GM21381 (cell line): Measurements from ENCODE around the gene CAPN8.
"Not testable (repeated sequence)": the region's sequence is repeated elsewhere in the genome, so short reads cannot be mapped to it uniquely, and the experiment has no call there.

Source experiments
- ATAC-seq: cut with Tn5 transposase; IDR thresholded peaks from one replicate; pipeline ENCODE4 v1.9.1; 2021; ENCODE audit warnings: mild to moderate bottlenecking, moderate library complexity; ENCODE audit not compliant: unreplicated experiment

Gene CAPN8

GRCh38 chr1:223534677-223535076 is 130.8 kb downstream of the CAPN8 start:
- no peak for ATAC-seq

GRCh38 chr1:223533708-223534107 is 131.8 kb downstream of the CAPN8 start:
- ATAC-seq, result no peak

GRCh38 chr1:223531742-223532341 is 133.7 kb downstream of the CAPN8 start:
- no peak for ATAC-seq

- ATAC-seq, result no peak
These were observed 139.5 kb downstream of the CAPN8 start for GRCh38 chr1:223525957-223526356.

GRCh38 chr1:223525546-223525945 is 140.0 kb downstream of the CAPN8 start:
- no peak for ATAC-seq

- ATAC-seq, result no peak
These were observed 140.5 kb downstream of the CAPN8 start for GRCh38 chr1:223524930-223525451.

- no peak for ATAC-seq
These were observed 144.4 kb downstream of the CAPN8 start for GRCh38 chr1:223521150-223521549.

GRCh38 chr1:223520200-223520599 is 145.3 kb downstream of the CAPN8 start:
- no peak for ATAC-seq

- ATAC-seq, result no peak
These were observed 146.4 kb downstream of the CAPN8 start for GRCh38 chr1:223519116-223519515.

GRCh38 chr1:223518553-223518952 is 146.9 kb downstream of the CAPN8 start:
- ATAC-seq, result not testable (repeated sequence)

GRCh38 chr1:223515926-223516325 is 149.6 kb downstream of the CAPN8 start:
- no peak for ATAC-seq

- ATAC-seq, result no peak
These were observed 150.1 kb downstream of the CAPN8 start for GRCh38 chr1:223515421-223515820.

- no peak for ATAC-seq
These were observed 150.9 kb downstream of the CAPN8 start for GRCh38 chr1:223514644-223515043.

- ATAC-seq, result no peak
These were observed 152.2 kb downstream of the CAPN8 start for GRCh38 chr1:223513309-223513708.

GRCh38 chr1:223512057-223512456 is 153.4 kb downstream of the CAPN8 start:
- ATAC-seq, result no peak

- ATAC-seq, result no peak
These were observed 156.7 kb downstream of the CAPN8 start for GRCh38 chr1:223508796-223509195.

- no peak for ATAC-seq
These were observed 160.8 kb downstream of the CAPN8 start for GRCh38 chr1:223504741-223505140.

- ATAC-seq, result no peak
These were observed 162.2 kb downstream of the CAPN8 start for GRCh38 chr1:223503348-223503747.

- no peak for ATAC-seq
These were observed 164.7 kb downstream of the CAPN8 start for GRCh38 chr1:223500560-223501425.

- ATAC-seq, result no peak
These were observed 168.6 kb downstream of the CAPN8 start for GRCh38 chr1:223496883-223497282.

- ATAC-seq, result no peak
These were observed 170.4 kb downstream of the CAPN8 start for GRCh38 chr1:223494926-223495645.
